Loucy (cell line): ENCODE results near the gene ZDHHC11.

ENCODE experiments used
- EZH2phosphoT487 ChIP-seq: fragments of 200-600 bp; IDR thresholded peaks from 2 replicates; pipeline ENCODE4 v1.6.1; 2018; ENCODE audit warnings: antibody characterized with exemption, mild to moderate bottlenecking, moderate library complexity, borderline replicate concordance
- TF ChIP-seq, protein P1 (sequence below): fragments of 200-600 bp; sonication (generic); conservative IDR thresholded peaks from 2 replicates; pipeline ENCODE4 v1.5.1; 2014; ENCODE audit warnings: mild to moderate bottlenecking, antibody characterized with exemption, low read length

DNA sequence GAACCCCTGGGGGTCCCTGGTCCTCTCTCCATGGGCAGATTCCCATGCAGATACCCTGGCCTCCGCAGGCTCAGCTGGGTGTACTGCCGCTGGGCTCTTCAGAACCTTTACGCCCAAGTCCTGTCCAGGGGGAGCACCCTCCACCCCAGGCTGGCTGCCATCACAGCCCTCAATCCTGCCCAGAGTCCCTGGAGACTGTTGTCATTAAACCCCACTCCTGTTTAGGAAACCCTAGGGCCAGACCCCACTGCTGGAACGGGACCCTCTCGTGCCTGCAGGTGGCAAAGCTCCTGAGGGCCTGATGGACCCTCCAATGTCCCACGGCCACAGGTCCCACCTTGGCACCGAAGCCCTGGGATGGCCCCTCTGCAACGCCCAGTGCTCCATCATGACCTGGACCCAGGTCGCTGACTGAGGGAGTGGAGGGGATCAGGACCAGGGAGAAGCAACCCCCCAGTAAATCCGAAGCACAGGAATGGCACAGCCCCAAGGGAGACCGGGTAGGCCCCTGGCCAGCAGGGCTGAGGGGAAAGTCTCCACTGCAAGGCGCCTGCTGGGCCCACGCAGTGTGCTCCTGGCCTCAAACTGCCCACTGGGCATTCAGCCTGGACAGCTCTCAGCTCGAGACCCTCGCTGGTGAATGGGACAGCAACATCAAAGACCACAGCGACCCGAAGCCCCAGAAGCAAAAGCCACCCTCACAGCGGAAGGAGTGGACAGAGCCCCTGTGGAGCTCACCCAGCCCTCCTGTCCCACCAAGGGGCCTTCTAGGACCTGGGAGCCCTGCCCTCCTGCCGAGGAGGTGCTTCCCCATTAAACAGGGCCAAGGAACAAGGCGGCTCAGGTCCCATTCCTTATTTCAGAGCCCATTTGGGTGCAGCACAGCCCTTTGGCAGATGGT lies 74.6 kb downstream of the ZDHHC11 start:
- TF ChIP-seq, protein P1, sequence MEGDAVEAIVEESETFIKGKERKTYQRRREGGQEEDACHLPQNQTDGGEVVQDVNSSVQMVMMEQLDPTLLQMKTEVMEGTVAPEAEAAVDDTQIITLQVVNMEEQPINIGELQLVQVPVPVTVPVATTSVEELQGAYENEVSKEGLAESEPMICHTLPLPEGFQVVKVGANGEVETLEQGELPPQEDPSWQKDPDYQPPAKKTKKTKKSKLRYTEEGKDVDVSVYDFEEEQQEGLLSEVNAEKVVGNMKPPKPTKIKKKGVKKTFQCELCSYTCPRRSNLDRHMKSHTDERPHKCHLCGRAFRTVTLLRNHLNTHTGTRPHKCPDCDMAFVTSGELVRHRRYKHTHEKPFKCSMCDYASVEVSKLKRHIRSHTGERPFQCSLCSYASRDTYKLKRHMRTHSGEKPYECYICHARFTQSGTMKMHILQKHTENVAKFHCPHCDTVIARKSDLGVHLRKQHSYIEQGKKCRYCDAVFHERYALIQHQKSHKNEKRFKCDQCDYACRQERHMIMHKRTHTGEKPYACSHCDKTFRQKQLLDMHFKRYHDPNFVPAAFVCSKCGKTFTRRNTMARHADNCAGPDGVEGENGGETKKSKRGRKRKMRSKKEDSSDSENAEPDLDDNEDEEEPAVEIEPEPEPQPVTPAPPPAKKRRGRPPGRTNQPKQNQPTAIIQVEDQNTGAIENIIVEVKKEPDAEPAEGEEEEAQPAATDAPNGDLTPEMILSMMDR: no peak
- no peak for TF ChIP-seq EZH2phosphoT487
